Osteocyte (in vitro differentiated cells): ENCODE results near the gene WDR70. TPM values are rescaled to one million over a fixed set of nuclear protein-coding genes. Genes with fewer than 3 reads are reported as not detected.

Experiments used
- DNase-seq: peaks from one replicate; pipeline ENCODE4 v3.0.0; 2021; ENCODE audit warnings: mixed read lengths; ENCODE audit not compliant: unreplicated experiment; ENCODE audit errors: extremely low spot score
- H3K27ac Mint-ChIP-seq: one replicate; pipeline ENCODE4 v1.8.0; 2021; ENCODE audit warnings: mild to moderate bottlenecking, mixed read lengths; ENCODE audit not compliant: unreplicated experiment
- H3K27me3 Mint-ChIP-seq: one replicate; pipeline ENCODE4 v1.8.0; 2021; ENCODE audit warnings: mixed read lengths; ENCODE audit not compliant: unreplicated experiment
- H3K36me3 Mint-ChIP-seq: one replicate; pipeline ENCODE4 v1.8.0; 2021; ENCODE audit warnings: mixed read lengths; ENCODE audit not compliant: unreplicated experiment
- H3K4me1 Mint-ChIP-seq: one replicate; pipeline ENCODE4 v1.8.0; 2021; ENCODE audit warnings: mixed read lengths; ENCODE audit not compliant: unreplicated experiment
- H3K4me3 Mint-ChIP-seq: one replicate; pipeline ENCODE4 v1.8.0; 2021; ENCODE audit warnings: mild to moderate bottlenecking, moderate library complexity, mixed read lengths; ENCODE audit not compliant: unreplicated experiment
- H3K9me3 Mint-ChIP-seq: one replicate; pipeline ENCODE4 v1.8.0; 2021; ENCODE audit warnings: mixed read lengths; ENCODE audit not compliant: unreplicated experiment
- CTCF ChIP-seq: fragments of 200-600 bp; sonication (generic); IDR thresholded peaks from 2 replicates; pipeline ENCODE4 v1.5.0; 2021; ENCODE audit warnings: antibody characterized with exemption, mild to moderate bottlenecking, moderate library complexity
- total RNA-seq: library from RNA; stranded (reverse); gene quantifications from 2 replicates; pipeline ENCODE4 v1.2.1, GENCODE V29; 2021

WDR70 gene
- total RNA-seq, 1 donor from 2014 or later = 35.4 TPM

- peaks cover 6% of the 10 kb centered on the region for H3K9me3 Mint-ChIP-seq
- peaks cover 1% of the 10 kb centered on the region for H3K36me3 Mint-ChIP-seq
- H3K4me3 Mint-ChIP-seq = no peak overlapping the region
These were observed 170.3 kb downstream of the WDR70 start for GRCh38 chr5:37549411-37549810.

DNA sequence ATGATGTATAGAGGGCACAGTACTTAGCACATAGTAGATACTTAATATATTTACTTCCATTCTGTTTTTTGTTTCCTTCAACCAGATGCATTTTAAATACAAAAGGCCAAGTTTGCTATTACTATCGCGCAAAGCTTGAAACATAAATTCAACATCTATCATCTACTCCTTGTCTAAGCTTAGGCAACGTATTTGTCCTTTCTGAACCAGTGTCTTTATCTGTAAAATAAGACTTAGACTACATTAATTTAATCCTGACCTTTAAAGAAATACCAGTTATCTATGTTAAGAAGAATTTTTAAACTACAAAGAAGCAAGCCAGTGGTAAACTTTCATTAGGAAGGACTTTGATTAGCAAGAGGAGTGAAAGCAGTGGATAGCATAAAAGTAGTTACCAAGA lies 173.0 kb downstream of the WDR70 start:
- peaks cover 18% of the 10 kb centered on the region for H3K4me1 Mint-ChIP-seq
- H3K27me3 Mint-ChIP-seq = no peaks in the 10 kb centered on the region
- H3K36me3 Mint-ChIP-seq = peaks cover 1% of the 10 kb centered on the region
- no peak for TF ChIP-seq CTCF
- H3K4me3 Mint-ChIP-seq = no peak overlapping the region
- no peak for DNase-seq
- H3K27ac Mint-ChIP-seq = no peak overlapping the region
- H3K9me3 Mint-ChIP-seq = peaks cover 6% of the 10 kb centered on the region

More at GRCh38 chr5:37549411-37549810, 170.3 kb downstream of the WDR70 start:
- Mint-ChIP-seq H3K4me1 (peaks cover 18% of the 10 kb centered on the region), H3K27me3 (no peaks in the 10 kb centered on the region), H3K27ac (no peak overlapping the region)
- TF ChIP-seq CTCF = no peak
- no peak for DNase-seq

DNA sequence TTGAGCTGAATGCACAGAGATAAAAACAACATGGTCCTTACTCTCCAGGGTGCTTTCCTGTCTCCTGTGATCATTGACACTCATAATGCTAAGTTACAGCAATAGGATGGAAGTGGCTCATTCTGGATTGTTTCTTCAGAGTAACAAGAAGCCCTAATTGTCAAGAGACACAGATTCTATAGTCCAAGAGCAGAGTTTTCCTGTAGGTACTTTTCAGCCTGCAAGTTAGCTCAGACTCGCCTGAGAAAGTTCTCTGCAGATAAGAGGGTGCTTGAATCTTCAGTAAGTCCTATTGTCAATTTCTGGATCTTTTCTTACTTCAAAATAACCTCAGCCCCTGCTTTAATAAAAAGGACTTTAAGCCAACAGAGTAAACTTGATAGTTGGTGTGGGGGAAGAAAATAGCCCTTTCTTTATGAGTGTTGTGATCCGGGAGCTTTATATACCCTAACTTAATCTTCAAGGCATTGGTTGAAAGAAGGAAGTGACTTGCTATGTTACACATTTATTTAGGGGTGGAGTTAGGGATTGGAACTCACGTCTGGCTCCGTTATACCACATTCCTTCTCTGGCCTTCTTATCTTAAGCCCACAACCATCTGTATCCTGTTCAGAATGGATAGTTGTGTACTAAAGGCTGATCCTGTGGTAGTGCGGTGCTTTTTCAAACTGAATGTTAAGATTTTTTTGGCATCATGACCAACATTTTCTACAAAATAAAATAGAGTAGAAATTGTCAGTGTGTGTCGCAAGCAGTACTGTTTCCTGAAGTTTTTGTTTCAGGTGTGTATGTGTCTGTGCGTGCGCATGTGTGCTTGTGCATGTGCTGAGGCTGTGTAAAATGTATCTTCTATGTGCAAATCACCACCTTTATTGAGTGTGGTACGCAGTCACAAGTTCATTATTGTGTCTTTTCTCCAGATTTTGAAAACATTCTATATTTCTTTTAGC lies 173.9 kb downstream of the WDR70 start:
- peaks cover 6% of the 10 kb centered on the region for H3K9me3 Mint-ChIP-seq
- no peaks in the 10 kb centered on the region for H3K27me3 Mint-ChIP-seq
- no peaks in the 10 kb centered on the region for H3K36me3 Mint-ChIP-seq
- DNase-seq = no peak
- peak overlapping the region; percentile 5 for H3K27ac Mint-ChIP-seq
- TF ChIP-seq CTCF = no peak
- H3K4me3 Mint-ChIP-seq = no peak overlapping the region
- H3K4me1 Mint-ChIP-seq = peaks cover 18% of the 10 kb centered on the region

DNA sequence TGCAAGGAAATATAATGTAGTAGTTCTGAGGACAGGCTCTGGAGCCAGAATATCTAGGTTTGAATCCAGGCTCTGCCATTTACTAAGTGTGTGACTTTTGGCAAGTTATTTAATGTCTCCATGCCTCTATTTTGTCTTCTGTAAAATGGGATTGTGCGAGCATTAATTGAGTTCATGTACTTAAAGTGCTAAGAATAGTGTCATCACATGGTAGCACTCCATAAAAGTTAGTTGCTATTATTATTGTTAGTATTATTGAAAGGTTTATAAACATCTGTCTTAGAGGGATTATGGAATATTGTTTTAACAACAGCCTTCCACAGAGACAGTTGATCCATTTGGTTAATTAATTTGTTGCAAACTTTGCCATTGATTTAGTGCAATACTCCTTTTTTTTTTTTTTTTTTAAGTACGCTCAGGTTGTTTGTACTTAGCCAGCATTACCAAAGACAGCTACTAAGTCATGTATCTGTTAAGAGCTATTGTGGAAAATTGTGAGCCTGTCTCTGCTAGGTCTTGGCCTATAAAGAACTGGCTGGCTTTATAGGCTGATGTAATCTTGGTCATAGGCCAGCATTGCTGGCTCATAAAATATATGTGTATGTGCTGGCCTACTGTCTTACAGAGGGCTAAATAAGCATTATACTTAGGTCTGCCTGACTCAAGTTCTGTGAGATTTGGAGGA lies 174.7 kb downstream of the WDR70 start:
- no peak overlapping the region for H3K4me3 Mint-ChIP-seq
- no peak for TF ChIP-seq CTCF
- no peak overlapping the region for H3K27ac Mint-ChIP-seq
- DNase-seq = no peak
- H3K4me1 Mint-ChIP-seq = peaks cover 18% of the 10 kb centered on the region
- H3K27me3 Mint-ChIP-seq = no peaks in the 10 kb centered on the region
- H3K36me3 Mint-ChIP-seq = no peaks in the 10 kb centered on the region
- peaks cover 6% of the 10 kb centered on the region for H3K9me3 Mint-ChIP-seq

GRCh38 chr5:37554405-37554739 lies 175.3 kb downstream of the WDR70 start:
- no peaks in the 10 kb centered on the region for H3K27me3 Mint-ChIP-seq
- no peak overlapping the region for H3K27ac Mint-ChIP-seq
- peaks cover 6% of the 10 kb centered on the region for H3K9me3 Mint-ChIP-seq
- H3K4me3 Mint-ChIP-seq = no peak overlapping the region
- H3K4me1 Mint-ChIP-seq = peaks cover 18% of the 10 kb centered on the region
- no peak for TF ChIP-seq CTCF
- DNase-seq = no peak
- no peaks in the 10 kb centered on the region for H3K36me3 Mint-ChIP-seq
